DMS153 treated with DMSO at 0.1 percent for 48 hours (cell line): ENCODE results near the gene ADD3.

Source experiments
- DNase-seq: peaks from one replicate; lab custom pipeline; 2025; ENCODE audit not compliant: unreplicated experiment; lab: John Stamatoyannopoulos, UW

ADD3 gene

GRCh38 chr10:110149259-110149658 lies 141.5 kb downstream of the ADD3 start:
- no peak for DNase-seq

GRCh38 chr10:110150046-110150445 lies 142.3 kb downstream of the ADD3 start:
- DNase-seq, result no peak

- DNase-seq, result no peak
Measured at GRCh38 chr10:110150981-110151380, 143.2 kb downstream of the ADD3 start.

- peak; percentile 69 for DNase-seq
Measured at GRCh38 chr10:110151467-110151866, 143.7 kb downstream of the ADD3 start.

- no peak for DNase-seq
Measured at GRCh38 chr10:110151971-110152370, 144.2 kb downstream of the ADD3 start.

GRCh38 chr10:110153396-110153795 lies 145.6 kb downstream of the ADD3 start:
- no peak for DNase-seq

- DNase-seq, result no peak
Measured at GRCh38 chr10:110156046-110156445, 148.3 kb downstream of the ADD3 start.

- DNase-seq, result no peak
Measured at GRCh38 chr10:110158051-110159005, 150.5 kb downstream of the ADD3 start.

GRCh38 chr10:110160081-110160480 lies 152.3 kb downstream of the ADD3 start:
- DNase-seq, result no peak

- no peak for DNase-seq
Measured at GRCh38 chr10:110160522-110160921, 152.7 kb downstream of the ADD3 start.

GRCh38 chr10:110162741-110163145 lies 155.0 kb downstream of the ADD3 start:
- DNase-seq, result no peak

GRCh38 chr10:110163192-110163773 lies 155.5 kb downstream of the ADD3 start:
- DNase-seq, result peak; percentile 25

- DNase-seq, result no peak
Measured at GRCh38 chr10:110163841-110164240, 156.1 kb downstream of the ADD3 start.

- no peak for DNase-seq
Measured at GRCh38 chr10:110165239-110165638, 157.5 kb downstream of the ADD3 start.

GRCh38 chr10:110167149-110167548 lies 159.4 kb downstream of the ADD3 start:
- no peak for DNase-seq

GRCh38 chr10:110168601-110169481 lies 161.1 kb downstream of the ADD3 start:
- no peak for DNase-seq

- DNase-seq, result no peak
Measured at GRCh38 chr10:110169586-110169985, 161.8 kb downstream of the ADD3 start.

GRCh38 chr10:110170142-110170971 lies 162.6 kb downstream of the ADD3 start:
- DNase-seq, result no peak

GRCh38 chr10:110171032-110171431 lies 163.2 kb downstream of the ADD3 start:
- no peak for DNase-seq

- DNase-seq, result no peak
Measured at GRCh38 chr10:110172155-110172554, 164.4 kb downstream of the ADD3 start.
